Peyer's patch (tissue), 4 donors: Measurements from ENCODE around the gene C15orf61.

Experiments used
- POLR2A ChIP-seq, 2 donors: fragments of 450-650 bp; IDR thresholded peaks; one replicate each; pipeline ENCODE4 v1.5.1; 2017; ENCODE audit warnings: antibody characterized with exemption in 2 of 2, mild to moderate bottlenecking in 2 of 2, moderate library complexity in 2 of 2
- TF ChIP-seq, protein P1 (sequence below), 6 experiments: fragments of 450-650 bp in 4 of 6; fragments of 200-600 bp in 2 of 6; sonication (generic) in 1 of 6; IDR thresholded peaks; one replicate each; pipeline ENCODE4 v1.5.1; 2017 to 2019; ENCODE audit warnings: antibody characterized with exemption in 6 of 6, mild to moderate bottlenecking in 3 of 6, moderate library complexity in 1 of 6

GRCh38 chr15:67578020-67578600 lies 57.2 kb downstream of the C15orf61 start:
- TF ChIP-seq, protein P1, sequence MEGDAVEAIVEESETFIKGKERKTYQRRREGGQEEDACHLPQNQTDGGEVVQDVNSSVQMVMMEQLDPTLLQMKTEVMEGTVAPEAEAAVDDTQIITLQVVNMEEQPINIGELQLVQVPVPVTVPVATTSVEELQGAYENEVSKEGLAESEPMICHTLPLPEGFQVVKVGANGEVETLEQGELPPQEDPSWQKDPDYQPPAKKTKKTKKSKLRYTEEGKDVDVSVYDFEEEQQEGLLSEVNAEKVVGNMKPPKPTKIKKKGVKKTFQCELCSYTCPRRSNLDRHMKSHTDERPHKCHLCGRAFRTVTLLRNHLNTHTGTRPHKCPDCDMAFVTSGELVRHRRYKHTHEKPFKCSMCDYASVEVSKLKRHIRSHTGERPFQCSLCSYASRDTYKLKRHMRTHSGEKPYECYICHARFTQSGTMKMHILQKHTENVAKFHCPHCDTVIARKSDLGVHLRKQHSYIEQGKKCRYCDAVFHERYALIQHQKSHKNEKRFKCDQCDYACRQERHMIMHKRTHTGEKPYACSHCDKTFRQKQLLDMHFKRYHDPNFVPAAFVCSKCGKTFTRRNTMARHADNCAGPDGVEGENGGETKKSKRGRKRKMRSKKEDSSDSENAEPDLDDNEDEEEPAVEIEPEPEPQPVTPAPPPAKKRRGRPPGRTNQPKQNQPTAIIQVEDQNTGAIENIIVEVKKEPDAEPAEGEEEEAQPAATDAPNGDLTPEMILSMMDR (IDR thresholded peaks at IDR 0.05): no peak
- TF ChIP-seq POLR2A (IDR thresholded peaks at IDR 0.05): no peak
